ENCODE data around the gene FAM229A. TPM values are rescaled to one million over a fixed set of nuclear protein-coding genes. Genes with fewer than 3 reads are reported as not detected.
"Not testable (repeated sequence)": the region's sequence is repeated elsewhere in the genome, so short reads cannot be mapped to it uniquely, and the experiment has no call there.

Gene FAM229A
- total RNA-seq, 1 donor from 2014 or later = 8.5 TPM

DNA sequence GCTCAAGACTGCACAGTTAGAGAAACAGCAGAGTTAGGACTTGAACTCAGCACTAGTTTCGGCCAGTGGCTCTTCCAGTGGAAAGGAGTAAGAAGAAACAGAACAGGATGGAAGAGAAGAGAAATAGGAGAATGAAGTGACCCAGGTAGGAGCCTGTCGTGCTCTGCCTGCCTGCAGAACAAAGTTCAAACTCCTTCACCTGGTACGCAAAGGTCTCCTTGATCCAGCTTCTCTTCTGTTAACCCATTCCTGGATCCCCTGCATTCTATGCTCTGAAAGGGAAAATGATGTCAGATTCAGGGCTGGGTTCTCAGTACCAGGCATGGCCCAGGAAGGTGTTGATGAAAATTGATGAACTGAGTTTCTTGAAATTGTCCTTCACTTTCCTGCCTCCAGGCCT is 3.9 kb downstream of the FAM229A start:
- TF ChIP-seq, protein P1, sequence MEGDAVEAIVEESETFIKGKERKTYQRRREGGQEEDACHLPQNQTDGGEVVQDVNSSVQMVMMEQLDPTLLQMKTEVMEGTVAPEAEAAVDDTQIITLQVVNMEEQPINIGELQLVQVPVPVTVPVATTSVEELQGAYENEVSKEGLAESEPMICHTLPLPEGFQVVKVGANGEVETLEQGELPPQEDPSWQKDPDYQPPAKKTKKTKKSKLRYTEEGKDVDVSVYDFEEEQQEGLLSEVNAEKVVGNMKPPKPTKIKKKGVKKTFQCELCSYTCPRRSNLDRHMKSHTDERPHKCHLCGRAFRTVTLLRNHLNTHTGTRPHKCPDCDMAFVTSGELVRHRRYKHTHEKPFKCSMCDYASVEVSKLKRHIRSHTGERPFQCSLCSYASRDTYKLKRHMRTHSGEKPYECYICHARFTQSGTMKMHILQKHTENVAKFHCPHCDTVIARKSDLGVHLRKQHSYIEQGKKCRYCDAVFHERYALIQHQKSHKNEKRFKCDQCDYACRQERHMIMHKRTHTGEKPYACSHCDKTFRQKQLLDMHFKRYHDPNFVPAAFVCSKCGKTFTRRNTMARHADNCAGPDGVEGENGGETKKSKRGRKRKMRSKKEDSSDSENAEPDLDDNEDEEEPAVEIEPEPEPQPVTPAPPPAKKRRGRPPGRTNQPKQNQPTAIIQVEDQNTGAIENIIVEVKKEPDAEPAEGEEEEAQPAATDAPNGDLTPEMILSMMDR (IDR thresholded peaks at IDR 0.05) = no peak
- Mint-ChIP-seq H3K4me1 (ENCODE audit: unreplicated experiment) (peaks cover 15% of the 10 kb centered on the region), H3K27ac (ENCODE audit: unreplicated experiment) (no peak overlapping the region), H3K27me3 (ENCODE audit: unreplicated experiment) (no peaks in the 10 kb centered on the region), H3K36me3 (ENCODE audit: unreplicated experiment) (peaks cover 18% of the 10 kb centered on the region), H3K4me3 (ENCODE audit: unreplicated experiment) (no peak overlapping the region), H3K9me3 (ENCODE audit: unreplicated experiment) (no peaks in the 10 kb centered on the region)
- no peak for DNase-seq (ENCODE audit: extremely low spot score, unreplicated experiment)

DNA sequence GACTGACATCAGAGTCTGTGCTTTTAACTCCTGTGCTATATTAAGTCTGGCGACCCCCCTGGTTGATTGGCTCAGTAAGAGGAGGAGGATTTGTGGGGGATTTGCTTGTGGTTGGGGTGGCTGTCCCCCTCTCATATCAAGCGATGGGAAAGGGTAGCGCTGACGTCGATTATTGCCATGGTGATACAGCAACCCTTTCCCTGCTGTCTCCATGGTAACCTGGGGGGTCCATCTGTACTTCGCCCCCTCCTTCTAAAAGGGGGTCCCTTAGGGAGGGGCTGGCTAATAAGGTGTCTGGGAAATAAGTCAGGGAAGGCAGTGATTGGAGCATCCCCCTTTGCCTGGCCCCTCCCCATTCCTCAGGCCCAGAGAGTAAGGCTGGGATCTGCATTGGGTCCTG is 4.7 kb downstream of the FAM229A start:
- Mint-ChIP-seq H3K36me3 (ENCODE audit: unreplicated experiment) (peaks cover 20% of the 10 kb centered on the region), H3K9me3 (ENCODE audit: unreplicated experiment) (no peaks in the 10 kb centered on the region), H3K4me1 (ENCODE audit: unreplicated experiment) (peaks cover 20% of the 10 kb centered on the region), H3K27me3 (ENCODE audit: unreplicated experiment) (no peaks in the 10 kb centered on the region), H3K27ac (ENCODE audit: unreplicated experiment) (no peak overlapping the region), H3K4me3 (ENCODE audit: unreplicated experiment) (no peak overlapping the region)
- DNase-seq (ENCODE audit: extremely low spot score, unreplicated experiment) = no peak
- TF ChIP-seq, protein P1 (IDR thresholded peaks at IDR 0.05) = no peak

DNA sequence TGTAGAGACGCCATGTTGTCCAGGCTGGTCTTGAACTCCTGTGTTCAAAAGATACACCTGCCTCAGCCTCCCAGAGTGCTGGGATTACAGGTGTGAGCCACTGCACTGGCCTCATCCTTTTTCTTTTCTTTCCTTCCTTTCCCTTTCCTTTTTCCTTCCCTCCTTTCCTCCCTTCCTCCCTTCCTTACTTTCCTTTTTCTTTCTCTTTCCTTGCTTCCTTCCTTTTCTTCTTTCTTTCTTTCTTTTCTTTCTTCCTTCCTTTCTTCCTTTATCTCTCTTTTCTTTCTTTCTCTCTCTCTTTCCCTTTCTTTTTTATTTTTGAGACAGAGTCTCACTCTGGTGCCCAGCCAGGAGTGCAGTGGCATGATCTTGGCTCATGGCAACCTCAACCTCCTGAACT is 5.8 kb downstream of the FAM229A start:
- TF ChIP-seq, protein P1 (IDR thresholded peaks at IDR 0.05) = no peak
- no peak for DNase-seq (ENCODE audit: extremely low spot score, unreplicated experiment)
- Mint-ChIP-seq H3K4me1 (ENCODE audit: unreplicated experiment) (peaks cover 20% of the 10 kb centered on the region), H3K4me3 (ENCODE audit: unreplicated experiment) (no peak overlapping the region), H3K27ac (ENCODE audit: unreplicated experiment) (no peak overlapping the region), H3K27me3 (ENCODE audit: unreplicated experiment) (no peaks in the 10 kb centered on the region), H3K36me3 (ENCODE audit: unreplicated experiment) (peaks cover 20% of the 10 kb centered on the region), H3K9me3 (ENCODE audit: unreplicated experiment) (no peaks in the 10 kb centered on the region)

DNA sequence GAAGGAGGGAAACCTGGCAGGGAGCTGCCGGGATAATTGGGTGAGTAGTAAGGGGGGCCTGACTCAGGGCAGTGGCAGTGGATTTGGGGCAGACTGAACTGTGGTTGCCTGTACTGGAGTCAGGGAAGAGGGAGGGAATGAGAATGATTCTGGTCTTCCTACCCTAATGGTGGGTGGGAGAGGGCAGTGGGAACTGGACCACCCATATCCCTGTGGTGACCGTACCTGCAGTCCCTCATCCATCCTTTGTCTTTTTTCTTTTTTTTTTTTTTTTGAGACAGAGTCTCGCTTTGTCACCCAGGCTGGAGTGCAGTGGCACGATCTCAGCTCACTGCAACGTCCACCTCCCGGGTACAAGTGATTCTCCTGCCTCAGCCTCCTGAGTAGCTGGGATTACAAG is 6.5 kb downstream of the FAM229A start:
- Mint-ChIP-seq H3K36me3 (ENCODE audit: unreplicated experiment) (peaks cover 20% of the 10 kb centered on the region), H3K4me1 (ENCODE audit: unreplicated experiment) (peaks cover 22% of the 10 kb centered on the region)
- H3K27ac Mint-ChIP-seq (ENCODE audit: unreplicated experiment); H3K4me3 Mint-ChIP-seq (ENCODE audit: unreplicated experiment); DNase-seq (ENCODE audit: extremely low spot score, unreplicated experiment); H3K9me3 Mint-ChIP-seq (ENCODE audit: unreplicated experiment); H3K27me3 Mint-ChIP-seq (ENCODE audit: unreplicated experiment): not testable (repeated sequence)

DNA sequence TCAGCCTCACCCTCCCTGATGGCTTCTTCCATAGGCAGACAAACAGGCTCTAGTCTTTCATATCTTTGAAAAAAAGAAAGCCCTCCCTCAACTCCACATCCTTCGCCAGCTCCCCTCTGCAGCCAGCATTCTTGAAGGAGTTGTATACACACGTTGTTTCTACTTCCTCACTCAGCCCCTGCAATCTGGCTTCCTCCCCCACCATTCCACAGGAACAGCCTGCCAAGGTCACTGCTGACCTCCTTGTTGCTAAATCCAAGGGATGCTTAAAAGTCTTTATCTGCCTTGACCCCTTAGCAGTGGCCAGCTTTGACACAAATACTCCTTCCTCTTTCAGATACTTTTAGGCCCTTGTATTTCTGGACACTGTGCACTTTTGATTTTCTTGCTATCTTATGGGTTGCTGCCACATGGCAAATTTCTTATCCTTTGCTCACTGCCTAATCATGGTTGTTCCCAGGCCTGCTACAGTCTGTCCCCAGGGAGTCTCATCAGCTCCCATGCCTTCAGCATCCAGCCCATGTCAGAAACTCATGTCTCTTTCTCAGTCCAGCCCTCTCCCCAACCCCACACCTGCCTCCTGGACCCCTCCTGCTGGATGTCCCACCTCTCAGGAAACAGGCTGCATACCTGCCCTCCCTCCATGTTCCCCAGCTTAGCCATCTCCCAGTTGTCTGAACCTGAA is 8.3 kb downstream of the FAM229A start:
- H3K4me3 Mint-ChIP-seq (ENCODE audit: unreplicated experiment) = peak overlapping the region; percentile 40
- no peak for DNase-seq (ENCODE audit: extremely low spot score, unreplicated experiment)
- H3K9me3 Mint-ChIP-seq (ENCODE audit: unreplicated experiment) = no peaks in the 10 kb centered on the region
- peaks cover 38% of the 10 kb centered on the region for H3K4me1 Mint-ChIP-seq (ENCODE audit: unreplicated experiment)
- H3K36me3 Mint-ChIP-seq (ENCODE audit: unreplicated experiment) = peaks cover 17% of the 10 kb centered on the region
- TF ChIP-seq, protein P1 (IDR thresholded peaks at IDR 0.05) = no peak
- no peaks in the 10 kb centered on the region for H3K27me3 Mint-ChIP-seq (ENCODE audit: unreplicated experiment)
- H3K27ac Mint-ChIP-seq (ENCODE audit: unreplicated experiment) = no peak overlapping the region

Measured in osteocyte (in vitro differentiated cells).